ENCODE results near the gene ST3GAL3.

ST3GAL3 gene

GRCh38 chr1:43768168-43768567, 60.8 kb downstream of the ST3GAL3 start:
- no peak overlapping the region for H3K4me3 ChIP-seq (ENCODE audit: low read depth, low read length)
- no peak for DNase-seq (ENCODE audit: low read depth)
- TF ChIP-seq MYC (IDR thresholded peaks at IDR 0.05; ENCODE audit: low read depth, low read length) (no peak), POLR2A (IDR thresholded peaks at IDR 0.05; ENCODE audit: extremely low read depth, insufficient read length) (no peak), CTCF (IDR thresholded peaks at IDR 0.05; ENCODE audit: low read depth, low read length) (no peak), MAX (IDR thresholded peaks at IDR 0.05; ENCODE audit: low read depth, low read length) (no peak)

- no peak for DNase-seq (ENCODE audit: low read depth)
- no peak overlapping the region for H3K4me3 ChIP-seq (ENCODE audit: low read depth, low read length)
- no peak for TF ChIP-seq CTCF (IDR thresholded peaks at IDR 0.05; ENCODE audit: low read depth, low read length)
- TF ChIP-seq MAX (IDR thresholded peaks at IDR 0.05; ENCODE audit: low read depth, low read length): no peak
- no peak for TF ChIP-seq MYC (IDR thresholded peaks at IDR 0.05; ENCODE audit: low read depth, low read length)
- no peak for TF ChIP-seq POLR2A (IDR thresholded peaks at IDR 0.05; ENCODE audit: extremely low read depth, insufficient read length)
Measured at GRCh38 chr1:43769350-43769908, 62.1 kb downstream of the ST3GAL3 start.

- DNase-seq (ENCODE audit: low read depth): no peak
- TF ChIP-seq MAX (IDR thresholded peaks at IDR 0.05; ENCODE audit: low read depth, low read length): no peak
- no peak overlapping the region for H3K4me3 ChIP-seq (ENCODE audit: low read depth, low read length)
Measured at GRCh38 chr1:43770111-43770510, 62.8 kb downstream of the ST3GAL3 start.

- no peak overlapping the region for H3K4me3 ChIP-seq (ENCODE audit: low read depth, low read length)
- no peak for DNase-seq (ENCODE audit: low read depth)
- TF ChIP-seq MYC (IDR thresholded peaks at IDR 0.05; ENCODE audit: low read depth, low read length) (no peak), CTCF (IDR thresholded peaks at IDR 0.05; ENCODE audit: low read depth, low read length) (no peak), MAX (IDR thresholded peaks at IDR 0.05; ENCODE audit: low read depth, low read length) (no peak), POLR2A (IDR thresholded peaks at IDR 0.05; ENCODE audit: extremely low read depth, insufficient read length) (no peak)
Measured at GRCh38 chr1:43772978-43773377, 65.6 kb downstream of the ST3GAL3 start.

- DNase-seq (ENCODE audit: low read depth): no peak
Measured at GRCh38 chr1:43773821-43774220, 66.5 kb downstream of the ST3GAL3 start.

More at GRCh38 chr1:43773821-43774220, 66.5 kb downstream of the ST3GAL3 start:
- no peak for TF ChIP-seq CTCF (IDR thresholded peaks at IDR 0.05; ENCODE audit: low read depth, low read length)
- no peak for TF ChIP-seq MAX (IDR thresholded peaks at IDR 0.05; ENCODE audit: low read depth, low read length)
- no peak for TF ChIP-seq POLR2A (IDR thresholded peaks at IDR 0.05; ENCODE audit: extremely low read depth, insufficient read length)
- no peak for TF ChIP-seq MYC (IDR thresholded peaks at IDR 0.05; ENCODE audit: low read depth, low read length)
- no peak overlapping the region for H3K4me3 ChIP-seq (ENCODE audit: low read depth, low read length)

Measured in NB4 (cell line).